GM19395 (cell line): ENCODE data around the gene KDM6A.
"Not testable (repeated sequence)": the region's sequence is repeated elsewhere in the genome, so short reads cannot be mapped to it uniquely, and the experiment has no call there.

Experiments used
- ATAC-seq: cut with Tn5 transposase; IDR thresholded peaks from one replicate; pipeline ENCODE4 v1.9.1; 2021; ENCODE audit warnings: mild to moderate bottlenecking, moderate library complexity; ENCODE audit not compliant: unreplicated experiment

Gene KDM6A

GRCh38 chrX:44915361-44915868 lies 42.4 kb downstream of the KDM6A start:
- no peak for ATAC-seq

- no peak for ATAC-seq
Measured at GRCh38 chrX:44918722-44919121, 45.7 kb downstream of the KDM6A start.

GRCh38 chrX:44922980-44923379 lies 50.0 kb downstream of the KDM6A start:
- no peak for ATAC-seq

GRCh38 chrX:44927398-44927797 lies 54.4 kb downstream of the KDM6A start:
- peak; percentile 63 for ATAC-seq

- no peak for ATAC-seq
Measured at GRCh38 chrX:44931441-44931973, 58.5 kb downstream of the KDM6A start.

- no peak for ATAC-seq
Measured at GRCh38 chrX:44935172-44935571, 62.2 kb downstream of the KDM6A start.

- ATAC-seq = no peak
Measured at GRCh38 chrX:44935640-44936039, 62.7 kb downstream of the KDM6A start.

GRCh38 chrX:44937606-44938005 lies 64.6 kb downstream of the KDM6A start:
- peak; percentile 82 for ATAC-seq

- ATAC-seq = no peak
Measured at GRCh38 chrX:44938111-44938510, 65.1 kb downstream of the KDM6A start.

GRCh38 chrX:44940541-44940940 lies 67.6 kb downstream of the KDM6A start:
- not testable (repeated sequence) for ATAC-seq

GRCh38 chrX:44943007-44943406 lies 70.0 kb downstream of the KDM6A start:
- ATAC-seq = no peak

- no peak for ATAC-seq
Measured at GRCh38 chrX:44944894-44945293, 71.9 kb downstream of the KDM6A start.

GRCh38 chrX:44945736-44946135 lies 72.7 kb downstream of the KDM6A start:
- ATAC-seq = no peak

- no peak for ATAC-seq
Measured at GRCh38 chrX:44946771-44947170, 73.8 kb downstream of the KDM6A start.

- no peak for ATAC-seq
Measured at GRCh38 chrX:44947995-44948394, 75.0 kb downstream of the KDM6A start.

GRCh38 chrX:44948406-44948805 lies 75.4 kb downstream of the KDM6A start:
- ATAC-seq = no peak

GRCh38 chrX:44949125-44949524 lies 76.1 kb downstream of the KDM6A start:
- ATAC-seq = no peak

GRCh38 chrX:44950471-44951366 lies 77.7 kb downstream of the KDM6A start:
- not testable (repeated sequence) for ATAC-seq

- ATAC-seq = no peak
Measured at GRCh38 chrX:44951572-44952067, 78.6 kb downstream of the KDM6A start.

GRCh38 chrX:44952329-44953027 lies 79.5 kb downstream of the KDM6A start:
- no peak for ATAC-seq

GRCh38 chrX:44953734-44954502 lies 80.9 kb downstream of the KDM6A start:
- no peak for ATAC-seq
